ENCODE measurements around the gene CASKIN1. TPM values are rescaled to one million over a fixed set of nuclear protein-coding genes. Genes with fewer than 3 reads are reported as not detected.
A peak's percentile ranks its signal among the peaks of the same experiment; 100 is the strongest.
"Not testable (repeated sequence)": the region's sequence is repeated elsewhere in the genome, so short reads cannot be mapped to it uniquely, and the experiment has no call there.

CASKIN1 gene
- total and polyA plus RNA-seq, 9 donors: 0.10 to 2.4 (median 0.56) TPM; not detected in 1

GRCh38 chr16:2129251-2129650, 67.2 kb downstream of the CASKIN1 start:
- H3K36me3 ChIP-seq; H3K27me3 ChIP-seq; H3K4me3 ChIP-seq; H3K9me3 ChIP-seq; intact Hi-C loops (cut with DNase I); H3K27ac ChIP-seq: not testable (repeated sequence)
- DNase-seq: peak in 1 of 5 donors; percentile 43
- 55 to 79% (median 67%) methylated on average over 9 to 10 of the region's 11 CpGs for WGBS, 3 donors
- H3K4me1 ChIP-seq (ENCODE audit: insufficient read depth): peaks cover 23% of the 10 kb centered on the region

- WGBS, 3 donors: 11 to 15% methylated on average over 3 of the region's 3 CpGs; no CpG with 5 or more reads in 1 of the 3 donors
- H3K27me3 ChIP-seq; H3K9me3 ChIP-seq; H3K36me3 ChIP-seq; intact Hi-C loops (cut with DNase I); H3K4me3 ChIP-seq: not testable (repeated sequence)
- DNase-seq: peak; percentile 67 to 71 (median 69)
- H3K27ac ChIP-seq: peak overlapping the region in 1 of 2 donors; percentile 96
- H3K4me1 ChIP-seq (ENCODE audit: insufficient read depth): peaks cover 23% of the 10 kb centered on the region
Measured at GRCh38 chr16:2127630-2128280, 68.7 kb downstream of the CASKIN1 start.

MicroRNAs encoded within 50 kb of the gene (microRNA counts, 767-probe panel; counts per million panel counts)
- microRNA hsa-miR-3180 (530 counts per million, percentile 78 among the panel's probes with 10 or more counts), microRNA hsa-miR-4516 (530 counts per million, percentile 78 among the panel's probes with 10 or more counts)

Small RNA genes lying within 50 kb of the gene (microRNA-seq; reads per million reads assigned to microRNA genes)
- 0 reads per million in 3 donors for gene MIR3180-5
- gene MIR4516: 0 to 0.16 (median 0) reads per million in 3 donors

Small RNA genes lying within 50 kb of the gene (small RNA-seq; reads per million reads assigned to genes)
- gene MIR3180-5 (not detected), gene MIR4516 (not detected), gene RF00019 (not detected), gene SNORD60 (not detected)

Other genes with a start within 250 kb of the CASKIN1 start
- gene RPL3L, start 241.9 kb downstream of the CASKIN1 start, total RNA-seq: not detected
- gene RPL3L, start 241.9 kb downstream of the CASKIN1 start, polyA plus RNA-seq: not detected
- 100 to 1,000 TPM in 3 of 7 donors, 10 to 100 TPM in 4; 81.5 to 133 (median 95.4) TPM for gene NDUFB10, start 237.1 kb downstream of the CASKIN1 start, total RNA-seq
- gene NDUFB10, start 237.1 kb downstream of the CASKIN1 start, polyA plus RNA-seq: 100 to 1,000 TPM; 152 to 176 TPM
- gene RPS2, start 231.8 kb downstream of the CASKIN1 start, total RNA-seq: 1,000 to 10,000 TPM; 2,694 to 4,021 (median 3,788) TPM
- 1,000 to 10,000 TPM; 1,606 to 4,743 TPM for gene RPS2, start 231.8 kb downstream of the CASKIN1 start, polyA plus RNA-seq
- gene RNF151, start 229.7 kb downstream of the CASKIN1 start, total RNA-seq: under 1 TPM in 1 of 7 donors, not detected in 6; 0.32 TPM
- not detected for gene RNF151, start 229.7 kb downstream of the CASKIN1 start, polyA plus RNA-seq
- 10 to 100 TPM; 28.9 to 48.0 (median 31.0) TPM for gene TBL3, start 224.6 kb downstream of the CASKIN1 start, total RNA-seq
- 10 to 100 TPM in 1 of 2 donors, 1 to 10 TPM in 1; 2.1 to 40.6 TPM for gene TBL3, start 224.6 kb downstream of the CASKIN1 start, polyA plus RNA-seq
- gene NOXO1, start 215.1 kb downstream of the CASKIN1 start, total RNA-seq: 1 to 10 TPM in 1 of 7 donors, under 1 TPM in 3, not detected in 3; 0.36 to 1.3 (median 0.66) TPM
- gene NOXO1, start 215.1 kb downstream of the CASKIN1 start, polyA plus RNA-seq: under 1 TPM in 1 of 2 donors, not detected in 1; 0.48 TPM
- gene GFER, start 212.4 kb downstream of the CASKIN1 start, total RNA-seq: 10 to 100 TPM; 10.6 to 18.5 (median 14.0) TPM
- 10 to 100 TPM in 1 of 2 donors, 1 to 10 TPM in 1; 6.1 to 16.8 TPM for gene GFER, start 212.4 kb downstream of the CASKIN1 start, polyA plus RNA-seq
- gene SYNGR3, start 206.6 kb downstream of the CASKIN1 start, total RNA-seq: 1 to 10 TPM in 4 of 7 donors, under 1 TPM in 3; 0.50 to 4.0 (median 1.1) TPM
- gene SYNGR3, start 206.6 kb downstream of the CASKIN1 start, polyA plus RNA-seq: under 1 TPM; 0.42 to 0.75 TPM
- 10 to 100 TPM; 25.8 to 44.5 (median 30.3) TPM for gene ZNF598, start 186.8 kb downstream of the CASKIN1 start, total RNA-seq
- 10 to 100 TPM in 1 of 2 donors, under 1 TPM in 1; 0.95 to 26.7 TPM for gene ZNF598, start 186.8 kb downstream of the CASKIN1 start, polyA plus RNA-seq
- 1 to 10 TPM in 1 of 7 donors, under 1 TPM in 2, not detected in 4; 0.46 to 1.1 (median 0.78) TPM for gene NPW, start 176.8 kb downstream of the CASKIN1 start, total RNA-seq
- under 1 TPM in 1 of 2 donors, not detected in 1; 0.17 TPM for gene NPW, start 176.8 kb downstream of the CASKIN1 start, polyA plus RNA-seq
- gene NHERF2, start 169.7 kb downstream of the CASKIN1 start, total RNA-seq: 100 to 1,000 TPM in 1 of 7 donors, 10 to 100 TPM in 6; 25.0 to 118 (median 78.7) TPM
- gene NHERF2, start 169.7 kb downstream of the CASKIN1 start, polyA plus RNA-seq: 100 to 1,000 TPM in 1 of 2 donors, 1 to 10 TPM in 1; 6.3 to 101 TPM
- 10 to 100 TPM; 17.1 to 38.1 (median 23.9) TPM for gene NTHL1, start 148.8 kb downstream of the CASKIN1 start, total RNA-seq
- 10 to 100 TPM in 1 of 2 donors, 1 to 10 TPM in 1; 1.9 to 27.3 TPM for gene NTHL1, start 148.8 kb downstream of the CASKIN1 start, polyA plus RNA-seq
- 100 to 1,000 TPM in 4 of 7 donors, 10 to 100 TPM in 3; 47.0 to 150 (median 131) TPM for gene TSC2, start 148.6 kb downstream of the CASKIN1 start, total RNA-seq
- gene TSC2, start 148.6 kb downstream of the CASKIN1 start, polyA plus RNA-seq: 10 to 100 TPM; 51.7 to 72.1 TPM
- gene PKD1, start 60.7 kb downstream of the CASKIN1 start, total RNA-seq: 100 to 1,000 TPM in 6 of 7 donors, 10 to 100 TPM in 1; 78.8 to 203 (median 145) TPM
- 100 to 1,000 TPM in 1 of 2 donors, 1 to 10 TPM in 1; 8.7 to 113 TPM for gene PKD1, start 60.7 kb downstream of the CASKIN1 start, polyA plus RNA-seq
- under 1 TPM in 2 of 7 donors, not detected in 5; 0.12 to 0.80 TPM for gene RAB26, start 48.0 kb downstream of the CASKIN1 start, total RNA-seq
- gene RAB26, start 48.0 kb downstream of the CASKIN1 start, polyA plus RNA-seq: under 1 TPM; 0.19 to 0.50 TPM
- gene TRAF7, start 40.8 kb downstream of the CASKIN1 start, total RNA-seq: 10 to 100 TPM; 20.5 to 68.0 (median 48.0) TPM
- gene TRAF7, start 40.8 kb downstream of the CASKIN1 start, polyA plus RNA-seq: 10 to 100 TPM; 13.3 to 26.3 TPM
- 10 to 100 TPM; 24.5 to 56.2 (median 28.4) TPM for gene MLST8, start 8.8 kb upstream of the CASKIN1 start, total RNA-seq
- gene MLST8, start 8.8 kb upstream of the CASKIN1 start, polyA plus RNA-seq: 10 to 100 TPM in 1 of 2 donors, 1 to 10 TPM in 1; 7.4 to 42.9 TPM
- 1 to 10 TPM; 3.2 to 8.3 (median 6.4) TPM for gene BRICD5, start 14.3 kb upstream of the CASKIN1 start, total RNA-seq
- gene BRICD5, start 14.3 kb upstream of the CASKIN1 start, polyA plus RNA-seq: 1 to 10 TPM in 1 of 2 donors, under 1 TPM in 1; 0.37 to 4.1 TPM
- gene PGP, start 18.2 kb upstream of the CASKIN1 start, total RNA-seq: 10 to 100 TPM in 1 of 7 donors, 1 to 10 TPM in 6; 5.0 to 12.3 (median 7.5) TPM
- gene PGP, start 18.2 kb upstream of the CASKIN1 start, polyA plus RNA-seq: 1 to 10 TPM; 2.5 to 5.2 TPM
- gene E4F1, start 27.0 kb upstream of the CASKIN1 start, total RNA-seq: 10 to 100 TPM; 18.3 to 26.2 (median 22.7) TPM
- 10 to 100 TPM in 1 of 2 donors, under 1 TPM in 1; 0.58 to 23.5 TPM for gene E4F1, start 27.0 kb upstream of the CASKIN1 start, polyA plus RNA-seq
- 1 to 10 TPM in 1 of 7 donors, under 1 TPM in 6; 0.37 to 1.1 (median 0.75) TPM for gene DNASE1L2, start 39.8 kb upstream of the CASKIN1 start, total RNA-seq
- under 1 TPM in 1 of 2 donors, not detected in 1; 0.69 TPM for gene DNASE1L2, start 39.8 kb upstream of the CASKIN1 start, polyA plus RNA-seq
- 10 to 100 TPM; 39.0 to 66.3 (median 51.3) TPM for gene ECI1, start 55.0 kb upstream of the CASKIN1 start, total RNA-seq
- gene ECI1, start 55.0 kb upstream of the CASKIN1 start, polyA plus RNA-seq: 10 to 100 TPM in 1 of 2 donors, 1 to 10 TPM in 1; 3.1 to 48.1 TPM
- 100 to 1,000 TPM in 6 of 7 donors, 10 to 100 TPM in 1; 78.0 to 172 (median 153) TPM for gene RNPS1, start 71.5 kb upstream of the CASKIN1 start, total RNA-seq
- gene RNPS1, start 71.5 kb upstream of the CASKIN1 start, polyA plus RNA-seq: 100 to 1,000 TPM in 1 of 2 donors, 10 to 100 TPM in 1; 85.2 to 138 TPM
- 10 to 100 TPM in 2 of 7 donors, 1 to 10 TPM in 5; 2.0 to 11.3 (median 6.9) TPM for gene ABCA3, start 144.1 kb upstream of the CASKIN1 start, total RNA-seq
- 1 to 10 TPM; 2.7 to 6.9 TPM for gene ABCA3, start 144.1 kb upstream of the CASKIN1 start, polyA plus RNA-seq
- 1 to 10 TPM; 1.4 to 2.5 (median 2.0) TPM for gene CCNF, start 232.8 kb upstream of the CASKIN1 start, total RNA-seq
- 1 to 10 TPM in 1 of 2 donors, under 1 TPM in 1; 0.87 to 1.1 TPM for gene CCNF, start 232.8 kb upstream of the CASKIN1 start, polyA plus RNA-seq